Spleen (tissue), 7 donors: ENCODE measurements around the gene GRIP1.

ENCODE experiments used
- POLR2A ChIP-seq, 3 donors: fragments of 450-650 bp; IDR thresholded peaks; one replicate each; pipeline ENCODE4 v1.5.1; 2017; ENCODE audit warnings: antibody characterized with exemption in 3 of 3, mild to moderate bottlenecking in 1 of 3
- POLR2AphosphoS5 ChIP-seq, 3 donors: sonication (generic); formaldehyde crosslinking; IDR thresholded peaks; one replicate each; pipeline ENCODE4 v1.5.1; 2017; ENCODE audit warnings: antibody characterized with exemption in 3 of 3
- TF ChIP-seq, protein P1 (sequence below), 11 experiments: fragments of 200-600 bp in 7 of 11; fragments of 450-650 bp in 4 of 11; sonication (generic) in 4 of 11; IDR thresholded peaks in 8 of 11; conservative IDR thresholded peaks in 3 of 11; 1 replicate in 7 of 11; 2 replicates in 4 of 11; pipeline versions ENCODE4 v1.4.0 to v1.8.0; 2016 to 2021; ENCODE audit warnings: antibody characterized with exemption in 11 of 11, inconsistent platforms in 4 of 11, mild to moderate bottlenecking in 1 of 11
- donor health status: DM: no; HTN: no; CAD: no; lungs with moderate emphysema.
- donor health status: DM: no; HTN: no; CAD: no.
- donor health status: DM: no; HTN: no; CAD: no.

DNA sequence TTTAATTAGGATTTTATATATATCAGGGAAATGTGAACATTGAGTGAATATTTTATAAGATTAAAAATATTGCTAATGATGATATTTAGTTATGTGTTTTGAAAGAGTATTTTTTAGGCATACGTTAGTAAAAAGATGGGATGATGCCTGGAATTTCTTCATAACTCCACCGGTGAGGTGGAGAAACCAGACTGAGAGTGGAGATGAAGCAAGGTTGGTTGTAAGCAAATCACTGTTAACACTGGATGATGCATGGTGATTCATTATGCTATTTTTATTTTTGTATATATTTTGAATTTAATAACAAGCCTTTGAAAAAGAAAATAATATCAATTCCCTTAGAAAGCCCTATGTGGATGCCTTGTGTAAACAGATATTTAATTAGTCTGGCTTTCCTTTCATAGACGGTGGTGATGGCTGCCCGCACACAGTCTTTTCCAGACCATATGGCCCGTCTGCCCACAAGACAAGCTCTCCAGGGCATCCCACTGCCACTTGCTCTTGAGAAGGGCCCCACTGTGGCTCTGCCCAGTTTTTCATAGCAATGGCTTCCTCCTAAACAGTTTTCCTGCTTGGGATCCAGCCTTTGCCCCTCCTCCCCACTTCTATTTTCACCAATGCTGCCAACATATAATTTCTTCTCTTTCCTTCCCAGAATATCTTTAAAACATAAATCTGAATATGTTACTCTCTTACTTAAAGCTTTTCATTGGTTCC is 281.1 kb downstream of the GRIP1 start:
- TF ChIP-seq, protein P1, sequence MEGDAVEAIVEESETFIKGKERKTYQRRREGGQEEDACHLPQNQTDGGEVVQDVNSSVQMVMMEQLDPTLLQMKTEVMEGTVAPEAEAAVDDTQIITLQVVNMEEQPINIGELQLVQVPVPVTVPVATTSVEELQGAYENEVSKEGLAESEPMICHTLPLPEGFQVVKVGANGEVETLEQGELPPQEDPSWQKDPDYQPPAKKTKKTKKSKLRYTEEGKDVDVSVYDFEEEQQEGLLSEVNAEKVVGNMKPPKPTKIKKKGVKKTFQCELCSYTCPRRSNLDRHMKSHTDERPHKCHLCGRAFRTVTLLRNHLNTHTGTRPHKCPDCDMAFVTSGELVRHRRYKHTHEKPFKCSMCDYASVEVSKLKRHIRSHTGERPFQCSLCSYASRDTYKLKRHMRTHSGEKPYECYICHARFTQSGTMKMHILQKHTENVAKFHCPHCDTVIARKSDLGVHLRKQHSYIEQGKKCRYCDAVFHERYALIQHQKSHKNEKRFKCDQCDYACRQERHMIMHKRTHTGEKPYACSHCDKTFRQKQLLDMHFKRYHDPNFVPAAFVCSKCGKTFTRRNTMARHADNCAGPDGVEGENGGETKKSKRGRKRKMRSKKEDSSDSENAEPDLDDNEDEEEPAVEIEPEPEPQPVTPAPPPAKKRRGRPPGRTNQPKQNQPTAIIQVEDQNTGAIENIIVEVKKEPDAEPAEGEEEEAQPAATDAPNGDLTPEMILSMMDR (IDR thresholded peaks at IDR 0.05 in 8 of 11, conservative IDR thresholded peaks at IDR 0.05 in 3 of 11), result no peak
- TF ChIP-seq POLR2A (IDR thresholded peaks at IDR 0.05), result no peak
- TF ChIP-seq POLR2AphosphoS5 (IDR thresholded peaks at IDR 0.05), result no peak
